Measurements from ENCODE around the gene FES.
"Not testable (repeated sequence)": the region's sequence is repeated elsewhere in the genome, so short reads cannot be mapped to it uniquely, and the experiment has no call there.

Gene FES

GRCh38 chr15:90883976-90884718 is at the start of gene FES:
TSS of gene FES (plus strand) at chr15:90884504. CDS start at chr15:90885046, 542 bp downstream.
- DNase-seq = no peak

- no peak for DNase-seq
Measured at GRCh38 chr15:90834626-90835025, 49.7 kb upstream of the FES start.

- no peak for DNase-seq
Measured at GRCh38 chr15:90836296-90836871, 47.9 kb upstream of the FES start.

- peak in 1 of 2 donors; percentile 53 for DNase-seq
Measured at GRCh38 chr15:90837094-90837493, 47.2 kb upstream of the FES start.

GRCh38 chr15:90838139-90838538 is 46.2 kb upstream of the FES start:
- DNase-seq = peak; percentile 89 to 93

- peak in 1 of 2 donors; percentile 30 for DNase-seq
Measured at GRCh38 chr15:90838544-90838943, 45.8 kb upstream of the FES start.

- no peak for DNase-seq
Measured at GRCh38 chr15:90839187-90840071, 44.9 kb upstream of the FES start.

- no peak for DNase-seq
Measured at GRCh38 chr15:90840157-90840855, 44.0 kb upstream of the FES start.

GRCh38 chr15:90840954-90841353 is 43.4 kb upstream of the FES start:
- DNase-seq = no peak

GRCh38 chr15:90844696-90845095 is 39.6 kb upstream of the FES start:
- no peak for DNase-seq

GRCh38 chr15:90845201-90845949 is 38.9 kb upstream of the FES start:
- peak in 1 of 2 donors; percentile 15 for DNase-seq

GRCh38 chr15:90849424-90849823 is 34.9 kb upstream of the FES start:
- not testable (repeated sequence) for DNase-seq

- DNase-seq = peak in 1 of 2 donors; percentile 42
Measured at GRCh38 chr15:90851114-90851513, 33.2 kb upstream of the FES start.

- no peak for DNase-seq
Measured at GRCh38 chr15:90851940-90852339, 32.4 kb upstream of the FES start.

GRCh38 chr15:90855139-90855538 is 29.2 kb upstream of the FES start:
- no peak for DNase-seq

- no peak for DNase-seq
Measured at GRCh38 chr15:90857337-90857736, 27.0 kb upstream of the FES start.

GRCh38 chr15:90857883-90858443 is 26.3 kb upstream of the FES start:
- DNase-seq = no peak

GRCh38 chr15:90859234-90860131 is 24.8 kb upstream of the FES start:
- DNase-seq = no peak

GRCh38 chr15:90860450-90860849 is 23.9 kb upstream of the FES start:
- DNase-seq = no peak

GRCh38 chr15:90860942-90861675 is 23.2 kb upstream of the FES start:
- no peak for DNase-seq

Measured in activated CD4-positive, alpha-beta T cell treated with anti-CD3 and anti-CD28 coated beads for 4 hours (primary cell).